HEK293 (cell line): ENCODE results near the gene ECE1.
A peak's percentile ranks its signal among the peaks of the same experiment; 100 is the strongest.

Experiments used
- BCL11A ChIP-seq: fragments of 450-650 bp; formaldehyde crosslinking; IDR thresholded peaks from 2 replicates; pipeline ENCODE4 v1.5.1; 2016; ENCODE audit warnings: low read depth, missing biosample characterization, missing genetic modification characterization
- GLIS1 ChIP-seq: fragments of 450-650 bp; formaldehyde crosslinking; IDR thresholded peaks from 2 replicates; pipeline ENCODE4 v1.5.1; 2016; ENCODE audit warnings: missing biosample characterization, missing genetic modification characterization
- GLIS2 ChIP-seq: fragments of 450-650 bp; formaldehyde crosslinking; IDR thresholded peaks from 2 replicates; pipeline ENCODE4 v1.5.1; 2016; ENCODE audit warnings: missing biosample characterization, missing genetic modification characterization
- HOXD13 ChIP-seq: sonication (generic); formaldehyde crosslinking; IDR thresholded peaks from 2 replicates; pipeline ENCODE4 v1.8.0; 2022; ENCODE audit warnings: missing genetic modification reagents, borderline replicate concordance
- PBX3 ChIP-seq: sonication (generic); formaldehyde crosslinking; IDR thresholded peaks from 2 replicates; pipeline ENCODE4 v1.8.1; 2022; ENCODE audit warnings: mild to moderate bottlenecking, moderate library complexity, missing genetic modification reagents
- SP2 ChIP-seq: fragments of 450-650 bp; formaldehyde crosslinking; IDR thresholded peaks from 2 replicates; pipeline ENCODE4 v1.5.1; 2016; ENCODE audit warnings: missing biosample characterization, missing genetic modification characterization
- SP7 ChIP-seq: fragments of 450-650 bp; formaldehyde crosslinking; IDR thresholded peaks from 2 replicates; pipeline ENCODE4 v1.5.1; 2016; ENCODE audit warnings: missing biosample characterization, missing genetic modification characterization
- WT1 ChIP-seq: fragments of 450-650 bp; formaldehyde crosslinking; IDR thresholded peaks from 2 replicates; pipeline ENCODE4 v1.5.1; 2016; ENCODE audit warnings: missing biosample characterization, missing genetic modification characterization
- YY1 ChIP-seq: fragments of 450-650 bp; formaldehyde crosslinking; IDR thresholded peaks from 2 replicates; pipeline ENCODE4 v1.5.1; 2018; ENCODE audit warnings: missing biosample characterization, missing genetic modification characterization
- ZBTB1 ChIP-seq: fragments of 450-650 bp; formaldehyde crosslinking; IDR thresholded peaks from 2 replicates; pipeline ENCODE4 v1.5.1; 2016; ENCODE audit warnings: missing biosample characterization, missing genetic modification characterization
- ZBTB11 ChIP-seq: fragments of 450-650 bp; formaldehyde crosslinking; conservative IDR thresholded peaks from 2 replicates; pipeline ENCODE4 v1.5.1; 2016; ENCODE audit warnings: low read depth, missing biosample characterization, missing genetic modification characterization
- ZBTB20 ChIP-seq: fragments of 450-650 bp; formaldehyde crosslinking; IDR thresholded peaks from 2 replicates; pipeline ENCODE4 v1.5.1; 2016; ENCODE audit warnings: missing biosample characterization, missing genetic modification characterization
- ZNF121 ChIP-seq: fragments of 450-650 bp; formaldehyde crosslinking; IDR thresholded peaks from 2 replicates; pipeline ENCODE4 v1.5.1; 2016; ENCODE audit warnings: missing biosample characterization, missing genetic modification characterization
- ZNF133 ChIP-seq: fragments of 450-650 bp; formaldehyde crosslinking; IDR thresholded peaks from 2 replicates; pipeline ENCODE4 v1.5.1; 2016; ENCODE audit warnings: missing biosample characterization, missing genetic modification characterization
- ZNF223 ChIP-seq: fragments of 450-650 bp; formaldehyde crosslinking; IDR thresholded peaks from 2 replicates; pipeline ENCODE4 v1.5.1; 2016; ENCODE audit warnings: missing biosample characterization, missing genetic modification characterization
- ZNF274 ChIP-seq, 2 experiments: fragments of 200-500 bp in 1 of 2; fragments of 450-650 bp in 1 of 2; sonication (Bioruptor generic) in 1 of 2; formaldehyde crosslinking in 1 of 2; IDR thresholded peaks; 2 replicates each; pipeline versions ENCODE4 v1.5.1 to v1.6.1; 2014 to 2016; ENCODE audit warnings: borderline replicate concordance in 1 of 2, inconsistent platforms in 1 of 2, low read length in 1 of 2, missing biosample characterization in 1 of 2, missing genetic modification characterization in 1 of 2
- ZNF341 ChIP-seq: fragments of 450-650 bp; formaldehyde crosslinking; IDR thresholded peaks from 2 replicates; pipeline ENCODE4; 2016; ENCODE audit warnings: low read depth, missing biosample characterization, missing genetic modification characterization
- ZNF366 ChIP-seq: fragments of 450-650 bp; formaldehyde crosslinking; conservative IDR thresholded peaks from 2 replicates; pipeline ENCODE4 v1.5.1; 2016; ENCODE audit warnings: missing biosample characterization, missing genetic modification characterization
- ZNF585B ChIP-seq: fragments of 450-650 bp; formaldehyde crosslinking; IDR thresholded peaks from 2 replicates; pipeline ENCODE4 v1.5.1; 2016; ENCODE audit warnings: missing biosample characterization, missing genetic modification characterization
- ZNF623 ChIP-seq: fragments of 450-650 bp; formaldehyde crosslinking; IDR thresholded peaks from 2 replicates; pipeline ENCODE4 v1.5.1; 2016; ENCODE audit warnings: missing biosample characterization, missing genetic modification characterization
- ZNF660 ChIP-seq: fragments of 450-650 bp; IDR thresholded peaks from 2 replicates; pipeline ENCODE4 v1.5.1; 2018; ENCODE audit warnings: missing biosample characterization, mild to moderate bottlenecking, missing genetic modification characterization
- ZNF701 ChIP-seq: fragments of 450-650 bp; formaldehyde crosslinking; IDR thresholded peaks from 2 replicates; pipeline ENCODE4 v1.5.1; 2016; ENCODE audit warnings: missing biosample characterization, missing genetic modification characterization
- ZNF707 ChIP-seq: fragments of 450-650 bp; formaldehyde crosslinking; IDR thresholded peaks from 2 replicates; pipeline ENCODE4 v1.5.1; 2016; ENCODE audit warnings: missing biosample characterization, missing genetic modification characterization
- ZNF76 ChIP-seq: fragments of 450-650 bp; formaldehyde crosslinking; IDR thresholded peaks from 2 replicates; pipeline ENCODE4; 2016; ENCODE audit warnings: low read depth, missing biosample characterization, missing genetic modification characterization, borderline replicate concordance
- ZNF785 ChIP-seq: fragments of 450-650 bp; formaldehyde crosslinking; IDR thresholded peaks from 2 replicates; pipeline ENCODE4 v1.5.1; 2016; ENCODE audit warnings: missing biosample characterization, missing genetic modification characterization
- ZNF837 ChIP-seq: fragments of 450-650 bp; formaldehyde crosslinking; IDR thresholded peaks from 2 replicates; pipeline ENCODE4 v1.5.1; 2016; ENCODE audit warnings: missing biosample characterization, missing genetic modification characterization
- ZSCAN5A ChIP-seq: fragments of 450-650 bp; formaldehyde crosslinking; IDR thresholded peaks from 2 replicates; pipeline ENCODE4 v1.5.1; 2016; ENCODE audit warnings: missing biosample characterization, missing genetic modification characterization
- TF ChIP-seq, protein P1 (sequence below): fragments of 450-650 bp; formaldehyde crosslinking; IDR thresholded peaks from 2 replicates; pipeline ENCODE4 v1.5.1; 2016; ENCODE audit warnings: missing biosample characterization, missing genetic modification characterization, borderline replicate concordance
- TF ChIP-seq, protein P2 (sequence below): fragments of 450-650 bp; formaldehyde crosslinking; IDR thresholded peaks from 2 replicates; pipeline ENCODE4 v1.5.1; 2016; ENCODE audit warnings: missing biosample characterization, missing genetic modification characterization

Gene ECE1

GRCh38 chr1:21176586-21177555 lies 113.4 kb downstream of the ECE1 start, which contains the start of gene EIF4G3 (continued):
- no peak for TF ChIP-seq ZNF223 (tag by site-specific recombination)
- TF ChIP-seq ZNF701 (tag by site-specific recombination), result no peak
- TF ChIP-seq ZNF585B, result no peak
- no peak for TF ChIP-seq ZNF785 (tag by site-specific recombination)
- no peak for TF ChIP-seq ZBTB11 (tag by site-specific recombination)
- no peak for TF ChIP-seq ZNF837
- no peak for TF ChIP-seq ZNF76 (tag by site-specific recombination)
- TF ChIP-seq GLIS2 (tag by site-specific recombination), result peak; percentile 95
- TF ChIP-seq SP2 (tag by site-specific recombination), result no peak
- TF ChIP-seq YY1, result peak; percentile 87
- TF ChIP-seq BCL11A (tag by site-specific recombination), result no peak
- TF ChIP-seq ZNF623, result no peak
- no peak for TF ChIP-seq PBX3
- TF ChIP-seq, protein P1, sequence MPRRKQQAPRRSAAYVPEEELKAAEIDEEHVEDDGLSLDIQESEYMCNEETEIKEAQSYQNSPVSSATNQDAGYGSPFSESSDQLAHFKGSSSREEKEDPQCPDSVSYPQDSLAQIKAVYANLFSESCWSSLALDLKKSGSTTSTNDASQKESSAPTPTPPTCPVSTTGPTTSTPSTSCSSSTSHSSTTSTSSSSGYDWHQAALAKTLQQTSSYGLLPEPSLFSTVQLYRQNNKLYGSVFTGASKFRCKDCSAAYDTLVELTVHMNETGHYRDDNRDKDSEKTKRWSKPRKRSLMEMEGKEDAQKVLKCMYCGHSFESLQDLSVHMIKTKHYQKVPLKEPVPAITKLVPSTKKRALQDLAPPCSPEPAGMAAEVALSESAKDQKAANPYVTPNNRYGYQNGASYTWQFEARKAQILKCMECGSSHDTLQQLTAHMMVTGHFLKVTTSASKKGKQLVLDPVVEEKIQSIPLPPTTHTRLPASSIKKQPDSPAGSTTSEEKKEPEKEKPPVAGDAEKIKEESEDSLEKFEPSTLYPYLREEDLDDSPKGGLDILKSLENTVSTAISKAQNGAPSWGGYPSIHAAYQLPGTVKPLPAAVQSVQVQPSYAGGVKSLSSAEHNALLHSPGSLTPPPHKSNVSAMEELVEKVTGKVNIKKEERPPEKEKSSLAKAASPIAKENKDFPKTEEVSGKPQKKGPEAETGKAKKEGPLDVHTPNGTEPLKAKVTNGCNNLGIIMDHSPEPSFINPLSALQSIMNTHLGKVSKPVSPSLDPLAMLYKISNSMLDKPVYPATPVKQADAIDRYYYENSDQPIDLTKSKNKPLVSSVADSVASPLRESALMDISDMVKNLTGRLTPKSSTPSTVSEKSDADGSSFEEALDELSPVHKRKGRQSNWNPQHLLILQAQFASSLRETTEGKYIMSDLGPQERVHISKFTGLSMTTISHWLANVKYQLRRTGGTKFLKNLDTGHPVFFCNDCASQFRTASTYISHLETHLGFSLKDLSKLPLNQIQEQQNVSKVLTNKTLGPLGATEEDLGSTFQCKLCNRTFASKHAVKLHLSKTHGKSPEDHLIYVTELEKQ, result no peak
- peak; percentile 94 for TF ChIP-seq ZNF341 (tag by site-specific recombination)
- TF ChIP-seq HOXD13 (CRISPR knock-in tag), result no peak
- peak; percentile 70 for TF ChIP-seq SP7 (tag by site-specific recombination)
- TF ChIP-seq ZNF660 (tag by site-specific recombination), result peak; percentile 78
- peak; percentile 66 for TF ChIP-seq GLIS1 (tag by site-specific recombination)
- no peak for TF ChIP-seq ZNF707 (tag by site-specific recombination)
- no peak for TF ChIP-seq ZNF133 (tag by site-specific recombination)
- TF ChIP-seq ZBTB1 (tag by site-specific recombination), result no peak
- TF ChIP-seq, protein P2, sequence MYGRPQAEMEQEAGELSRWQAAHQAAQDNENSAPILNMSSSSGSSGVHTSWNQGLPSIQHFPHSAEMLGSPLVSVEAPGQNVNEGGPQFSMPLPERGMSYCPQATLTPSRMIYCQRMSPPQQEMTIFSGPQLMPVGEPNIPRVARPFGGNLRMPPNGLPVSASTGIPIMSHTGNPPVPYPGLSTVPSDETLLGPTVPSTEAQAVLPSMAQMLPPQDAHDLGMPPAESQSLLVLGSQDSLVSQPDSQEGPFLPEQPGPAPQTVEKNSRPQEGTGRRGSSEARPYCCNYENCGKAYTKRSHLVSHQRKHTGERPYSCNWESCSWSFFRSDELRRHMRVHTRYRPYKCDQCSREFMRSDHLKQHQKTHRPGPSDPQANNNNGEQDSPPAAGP, result peak; percentile 28; the same call in 1 of the 2 replicates
- TF ChIP-seq ZBTB20 (tag by site-specific recombination), result peak; percentile 50; the same call in 1 of the 2 replicates
- TF ChIP-seq ZNF366 (tag by site-specific recombination), result no peak
- peak; percentile 24; the same call in 1 of the 2 replicates for TF ChIP-seq WT1 (tag by site-specific recombination)
- no peak; the same call in 1 of the 2 replicates for TF ChIP-seq ZSCAN5A (tag by site-specific recombination)
- TF ChIP-seq ZNF274 (IDR thresholded peaks at IDR 0.05; ENCODE audit: low read length), result no peak
- TF ChIP-seq ZNF274 (tag by site-specific recombination; IDR thresholded peaks at IDR 0.05; ENCODE audit: borderline replicate concordance), result no peak
- no peak for TF ChIP-seq ZNF121 (tag by site-specific recombination)
